H54 (cell line): ENCODE data around the gene MADD.
"Not testable (repeated sequence)": the region's sequence is repeated elsewhere in the genome, so short reads cannot be mapped to it uniquely, and the experiment has no call there.

Experiments used
- DNase-seq: peaks from one replicate; pipeline ENCODE4 v3.0.0; 2011; ENCODE audit warnings: low spot score, mixed read lengths; ENCODE audit not compliant: insufficient read length
- FAIRE-seq: peaks from 3 replicates; lab custom pipeline; 2011; peaks lifted over from hg19 to GRCh38; lab: Jason Lieb, UNC
- POLR2A ChIP-seq: IDR thresholded peaks from 2 replicates; pipeline ENCODE4 v1.6.1; 2011; ENCODE audit warnings: low read depth, mild to moderate bottlenecking, low read length

The MADD gene

GRCh38 chr11:47328449-47329390 is 58.8 kb downstream of the MADD start:
- DNase-seq (no peak), FAIRE-seq (no peak)
- no peak for TF ChIP-seq POLR2A

- no peak for TF ChIP-seq POLR2A
- DNase-seq (no peak), FAIRE-seq (no peak)
These were observed 59.6 kb downstream of the MADD start for GRCh38 chr11:47329431-47329986.

- no peak for TF ChIP-seq POLR2A
- FAIRE-seq (no peak), DNase-seq (peak; percentile 52)
These were observed 60.3 kb downstream of the MADD start for GRCh38 chr11:47329987-47330931.

GRCh38 chr11:47331454-47332302 is 61.7 kb downstream of the MADD start:
- FAIRE-seq (no peak), DNase-seq (no peak)

GRCh38 chr11:47332303-47332711 is 62.4 kb downstream of the MADD start:
- DNase-seq (no peak), FAIRE-seq (no peak)
- no peak for TF ChIP-seq POLR2A

More at GRCh38 chr11:47331454-47332302, 61.7 kb downstream of the MADD start:
- no peak for TF ChIP-seq POLR2A

GRCh38 chr11:47332791-47333525 is 63.0 kb downstream of the MADD start:
- TF ChIP-seq POLR2A: no peak
- FAIRE-seq: no peak
- DNase-seq: no peak

- DNase-seq (no peak), FAIRE-seq (no peak)
- no peak for TF ChIP-seq POLR2A
These were observed 63.6 kb downstream of the MADD start for GRCh38 chr11:47333526-47333845.

GRCh38 chr11:47333886-47334443 is 64.0 kb downstream of the MADD start:
- no peak for TF ChIP-seq POLR2A
- DNase-seq (no peak), FAIRE-seq (no peak)

GRCh38 chr11:47334699-47335411 is 64.9 kb downstream of the MADD start:
- not testable (repeated sequence) for FAIRE-seq, DNase-seq

GRCh38 chr11:47335733-47336132 is 65.8 kb downstream of the MADD start:
- no peak for TF ChIP-seq POLR2A
- FAIRE-seq (no peak), DNase-seq (no peak)

GRCh38 chr11:47336595-47336994 is 66.7 kb downstream of the MADD start:
- no peak for TF ChIP-seq POLR2A
- FAIRE-seq (no peak), DNase-seq (no peak)
